Naive thymus-derived CD8-positive, alpha-beta T cell (primary cell): Measurements from ENCODE around the gene TNFRSF17. TPM values are rescaled to one million over a fixed set of nuclear protein-coding genes. Genes with fewer than 3 reads are reported as not detected.
A peak's percentile ranks its signal among the peaks of the same experiment; 100 is the strongest.

Experiments
- ATAC-seq, 2 donors: fragments of 150-1000 bp; cut with Tn5 transposase in 1 of 2; sonication (Bioruptor Pico), chemical (Tn5 transposase) in 1 of 2; 1 replicate in 1 of 2; 2 replicates in 1 of 2; pipeline ENCODE4 v1.10.0; 2021; ENCODE audit warnings: mild to moderate bottlenecking in 2 of 2, moderate library complexity in 2 of 2
- POLR2A ChIA-PET: fragments of 350-600 bp; sonication (Branson Sonifier 250); formaldehyde crosslinking; loops from one replicate; lab custom pipeline; 2021; ENCODE audit warnings: antibody characterized with exemption; lab: Charles Lee
- DNase-seq, 10 donors: peaks; one replicate each; pipeline versions ENCODE4 v3.0.0 to v3.0.0-alpha.2; 2020 to 2022
- H3K27ac Mint-ChIP-seq, 10 donors: one replicate each; pipeline ENCODE4 v1.8.0; 2020 to 2022; ENCODE audit warnings: mild to moderate bottlenecking in 10 of 10, mixed read lengths in 10 of 10, moderate library complexity in 4 of 10, inconsistent platforms in 1 of 10
- H3K27me3 Mint-ChIP-seq, 5 donors: one replicate each; pipeline ENCODE4 v1.8.0; 2021 to 2022; ENCODE audit warnings: mixed read lengths in 5 of 5
- H3K36me3 Mint-ChIP-seq, 3 donors: one replicate each; pipeline ENCODE4 v1.8.0; 2020 to 2022; ENCODE audit warnings: mixed read lengths in 3 of 3, mild to moderate bottlenecking in 2 of 3, inconsistent platforms in 1 of 3
- H3K4me1 Mint-ChIP-seq, 4 donors: one replicate each; pipeline ENCODE4 v1.8.0; 2021 to 2022; ENCODE audit warnings: mixed read lengths in 4 of 4
- H3K4me3 Mint-ChIP-seq, 10 donors: one replicate each; pipeline ENCODE4 v1.8.0; 2020 to 2022; ENCODE audit warnings: mild to moderate bottlenecking in 10 of 10, mixed read lengths in 10 of 10, moderate library complexity in 6 of 10, inconsistent platforms in 1 of 10
- H3K9me3 Mint-ChIP-seq, 9 donors: one replicate each; pipeline ENCODE4 v1.8.0; 2020 to 2022; ENCODE audit warnings: mixed read lengths in 9 of 9, mild to moderate bottlenecking in 3 of 9, inconsistent platforms in 1 of 9, moderate library complexity in 1 of 9
- polyA plus RNA-seq, 3 donors: library from polyadenylated mRNA; unstranded; fragments of 300-500 nt; fragmentation: Illumina TruSeq; gene quantifications; one replicate each; pipeline ENCODE4 v1.2.3, GENCODE V29; 2021
- total RNA-seq, 8 experiments: library from RNA in 2 of 8; stranded (reverse) in 2 of 8; gene quantifications; one replicate each; pipeline ENCODE4 v1.2.3 and lab custom pipeline; 2021 to 2026

Gene TNFRSF17
- total and polyA plus RNA-seq, 5 experiments from 2014 or later: 0.20 to 1.2 (median 0.63) TPM; not detected in 2

DNA sequence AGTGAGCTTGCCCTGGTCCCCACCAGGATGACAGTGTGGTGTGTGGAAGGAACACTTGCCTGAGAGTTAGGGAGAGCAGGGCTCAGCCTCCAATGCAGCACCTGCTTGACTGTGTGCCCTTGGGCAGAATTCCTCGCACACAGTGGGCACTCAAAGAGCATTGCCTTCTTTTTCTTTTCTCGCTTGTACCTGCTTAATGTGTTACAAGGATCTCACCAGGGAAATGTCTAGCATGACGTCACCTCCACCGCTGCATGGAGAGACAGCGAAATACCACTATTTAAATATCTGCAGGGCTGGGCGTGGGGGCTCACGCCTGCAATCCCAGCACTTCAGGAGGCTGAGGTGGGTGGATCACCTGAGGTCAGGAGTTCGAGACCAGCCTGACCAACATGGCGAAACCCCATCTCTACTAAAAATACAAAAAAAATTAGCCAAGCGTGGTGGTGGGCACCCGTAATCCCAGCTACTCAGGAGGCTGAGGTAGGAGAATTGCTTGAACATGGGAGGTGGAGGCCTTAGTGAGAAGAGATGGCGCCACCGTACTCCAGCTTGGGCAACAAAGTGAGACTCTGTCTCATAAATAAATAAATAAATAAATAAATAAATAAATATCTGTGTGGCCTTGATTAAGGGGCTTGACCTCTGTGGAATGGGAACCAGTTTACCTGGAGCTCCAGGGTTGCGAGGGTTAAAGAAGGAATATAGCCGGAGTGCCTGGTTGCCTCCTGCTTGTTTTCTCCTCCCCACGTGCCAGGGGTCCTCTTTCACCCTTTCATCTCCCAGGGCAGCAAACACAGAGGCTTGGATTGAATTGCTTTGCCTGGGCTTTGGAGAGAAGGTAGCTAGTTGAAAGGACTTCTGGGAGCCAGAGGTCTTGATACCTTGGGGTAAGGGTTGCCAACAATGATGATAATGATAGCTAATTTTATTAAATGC lies 27.8 kb downstream of the TNFRSF17 start:
- H3K27ac Mint-ChIP-seq: peak overlapping the region in 2 of 10 donors; percentile 31 to 69
- no peaks in the 10 kb centered on the region for H3K27me3 Mint-ChIP-seq
- no peak for DNase-seq
- POLR2A ChIA-PET: interaction anchor here (0.9 kb wide), 1 partner anchor 16 kb away, joined by 4 read pairs; the partner anchor contains the start of gene SNX29
- peaks cover 0 to 3% (median 2%) of the 10 kb centered on the region in 3 donors for H3K36me3 Mint-ChIP-seq
- peaks cover 11 to 52% (median 20%) of the 10 kb centered on the region in 4 donors for H3K4me1 Mint-ChIP-seq
- H3K9me3 Mint-ChIP-seq: no peaks in the 10 kb centered on the region
- peak overlapping the region in 1 of 10 donors; percentile 10 for H3K4me3 Mint-ChIP-seq
- ATAC-seq: no peak

DNA sequence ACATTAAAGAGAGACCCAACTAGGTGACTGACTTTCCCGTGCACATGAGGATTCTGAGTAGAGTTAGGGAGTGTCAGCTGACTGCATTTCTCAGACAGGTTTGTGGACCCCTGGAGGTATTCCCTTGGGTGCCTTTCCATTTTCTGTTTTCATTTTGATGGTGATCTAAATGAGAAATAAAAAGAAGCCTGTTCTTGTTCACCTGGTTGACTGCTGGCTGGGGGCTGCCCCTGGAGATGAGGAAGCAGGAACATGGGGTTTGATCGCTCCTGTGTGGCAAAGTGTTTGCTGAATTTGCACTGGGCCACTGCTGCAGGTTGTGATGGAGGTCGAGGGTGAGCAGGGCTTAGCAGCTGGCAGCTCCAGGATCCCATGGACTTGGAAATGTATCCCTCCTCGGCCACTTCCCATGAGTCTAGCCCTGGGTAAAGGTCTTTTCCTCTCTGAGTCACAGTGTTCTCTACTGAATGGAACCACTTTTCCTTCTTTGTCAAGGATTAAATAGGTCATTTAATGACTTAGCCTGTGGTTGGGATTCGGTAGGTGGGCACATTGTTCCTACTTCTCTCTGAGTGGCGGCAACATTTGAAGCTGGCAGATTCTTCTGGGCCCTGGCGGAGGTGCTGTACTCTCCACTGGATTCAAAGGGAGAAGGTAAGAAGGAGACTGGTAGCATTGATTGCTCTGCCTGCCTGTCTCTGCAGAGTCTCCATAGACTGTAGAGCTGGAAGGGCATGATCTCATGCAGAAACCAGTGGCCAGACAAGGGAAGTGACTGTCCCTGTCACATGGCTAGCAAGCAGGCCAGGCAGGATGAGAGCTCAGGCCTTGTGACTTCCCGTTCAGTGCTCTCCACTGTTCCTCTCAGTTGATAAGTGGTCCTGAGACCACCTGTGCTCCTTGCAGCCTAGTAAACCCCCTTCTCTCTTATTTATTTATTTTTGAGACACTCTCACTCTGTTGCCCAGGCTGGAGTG lies 29.4 kb downstream of the TNFRSF17 start:
- H3K27me3 Mint-ChIP-seq: no peaks in the 10 kb centered on the region
- H3K4me1 Mint-ChIP-seq: peaks cover 16 to 61% (median 32%) of the 10 kb centered on the region in 4 donors
- peaks cover 0 to 3% (median 2%) of the 10 kb centered on the region in 3 donors for H3K36me3 Mint-ChIP-seq

DNA sequence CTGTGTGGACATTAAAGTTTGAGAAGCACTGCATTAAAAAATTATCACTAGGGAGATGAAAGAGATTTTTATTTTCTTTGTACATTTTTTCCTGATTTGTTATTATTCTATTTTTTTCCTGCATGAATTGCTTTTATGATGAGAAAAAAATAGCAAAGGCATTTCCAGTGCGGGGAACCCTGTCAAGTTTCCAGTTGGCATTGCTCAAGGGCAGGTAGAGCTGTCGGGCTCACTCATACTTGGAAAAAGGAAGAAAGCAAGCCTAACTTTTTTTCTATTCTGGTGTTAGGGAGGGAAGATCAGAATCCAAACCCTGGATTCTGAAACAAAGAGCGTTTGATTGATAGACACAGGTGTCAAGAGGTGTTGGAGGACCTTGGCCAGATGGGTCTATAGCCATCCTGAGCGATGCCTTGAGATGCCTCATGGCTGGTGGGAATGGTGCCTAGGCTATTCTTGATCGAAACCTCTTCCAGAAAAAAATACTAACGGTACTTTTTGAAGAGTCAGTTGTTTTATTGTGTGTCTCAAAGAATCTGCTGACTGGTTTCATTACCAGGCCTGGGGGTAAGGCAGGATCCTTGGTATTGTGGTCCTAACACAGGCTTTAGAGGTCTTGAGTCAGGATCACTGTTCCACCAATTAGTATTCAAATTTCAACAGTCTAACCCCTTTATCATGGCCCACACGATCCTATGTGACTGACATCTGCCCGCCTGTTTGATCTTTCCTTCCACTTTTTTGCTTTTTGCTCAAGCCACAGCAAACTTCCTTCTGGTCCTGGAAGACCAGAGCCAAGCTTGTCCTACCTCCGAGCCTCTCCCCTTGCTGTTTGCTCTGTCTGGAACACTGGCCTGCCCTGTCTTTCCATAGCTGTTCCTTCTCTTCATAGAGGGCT lies 31.7 kb downstream of the TNFRSF17 start:
- no peak for ATAC-seq
- no peak for DNase-seq
- H3K27ac Mint-ChIP-seq: peak overlapping the region in 3 of 10 donors; percentile 18 to 79 (median 36)
- H3K27me3 Mint-ChIP-seq: no peaks in the 10 kb centered on the region
- peaks cover 0 to 16% (median 9%) of the 10 kb centered on the region in 3 donors for H3K36me3 Mint-ChIP-seq
- POLR2A ChIA-PET: interaction anchor here (0.7 kb wide), 1 partner anchor 20 kb away, joined by 4 read pairs; no protein-coding TSS in a partner anchor
- no peaks in the 10 kb centered on the region for H3K9me3 Mint-ChIP-seq
- peaks cover 17 to 55% (median 33%) of the 10 kb centered on the region in 4 donors for H3K4me1 Mint-ChIP-seq
- H3K4me3 Mint-ChIP-seq: no peak overlapping the region

More for the DNA sequence above, 29.4 kb downstream of the TNFRSF17 start:
- Mint-ChIP-seq H3K27ac (peak overlapping the region in 3 of 10 donors; percentile 31 to 53 (median 39)), H3K4me3 (no peak overlapping the region), H3K9me3 (no peaks in the 10 kb centered on the region)
- ATAC-seq (no peak), DNase-seq (no peak)
- POLR2A ChIA-PET: no interaction called here

DNA sequence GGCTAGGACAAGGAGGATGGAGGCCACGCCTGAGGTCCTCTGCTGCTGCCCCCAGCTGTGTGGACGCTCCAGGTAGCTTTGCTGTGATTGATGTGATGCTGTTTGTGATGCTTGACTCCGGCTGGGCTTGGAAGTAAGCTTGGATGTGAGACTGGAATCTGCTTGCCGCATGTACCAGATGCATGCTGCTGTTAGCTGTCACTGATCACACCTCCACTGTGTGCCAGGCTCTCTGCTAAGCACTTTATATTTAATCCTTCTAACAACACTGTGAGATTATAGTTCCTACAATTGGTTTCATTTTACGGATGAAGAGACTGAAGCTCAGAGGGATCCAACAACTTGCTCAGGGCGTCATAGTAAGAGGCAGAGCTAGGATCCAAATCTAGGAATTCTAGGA lies 35.0 kb downstream of the TNFRSF17 start:
- H3K4me3 Mint-ChIP-seq: no peak overlapping the region
- ATAC-seq: no peak
- POLR2A ChIA-PET: interaction anchor here (0.5 to 0.9 kb wide), 4 partner anchors 9 to 713 kb away, joined by 3 to 4 read pairs (median 3); no protein-coding TSS in a partner anchor
- peaks cover 0 to 29% (median 9%) of the 10 kb centered on the region in 3 donors for H3K36me3 Mint-ChIP-seq
- DNase-seq: no peak
- no peaks in the 10 kb centered on the region for H3K9me3 Mint-ChIP-seq
- H3K27ac Mint-ChIP-seq: peak overlapping the region in 5 of 10 donors; percentile 44 to 89 (median 64)
- H3K4me1 Mint-ChIP-seq: peaks cover 14 to 39% (median 29%) of the 10 kb centered on the region in 4 donors
- H3K27me3 Mint-ChIP-seq: no peaks in the 10 kb centered on the region

DNA sequence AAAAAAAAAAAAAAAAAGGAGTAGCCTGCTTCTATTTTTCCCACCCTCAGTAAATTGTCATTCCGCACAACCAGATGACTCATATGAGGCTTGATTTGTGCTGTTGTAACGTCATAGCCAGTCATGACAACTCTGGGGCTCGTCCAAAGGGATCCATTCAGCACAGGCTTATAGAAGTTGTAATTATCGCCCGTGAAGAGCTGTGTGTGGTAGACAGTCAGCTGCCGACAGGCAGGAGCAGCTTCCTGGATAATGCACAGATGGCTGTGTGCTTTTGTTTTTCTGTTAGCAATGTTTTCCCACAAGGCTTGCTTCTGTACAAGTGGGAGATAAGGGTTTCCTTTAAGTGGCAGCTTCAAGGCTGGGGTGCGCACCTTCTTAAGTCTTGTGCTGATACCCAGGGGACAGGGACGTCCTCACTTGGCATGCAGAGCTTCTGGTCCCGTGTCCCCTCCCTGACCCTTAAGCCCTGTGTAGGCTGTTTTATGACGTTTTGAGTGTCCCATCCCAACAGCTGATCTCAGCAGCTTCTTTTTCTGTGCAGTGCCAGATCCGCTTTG lies 37.5 kb downstream of the TNFRSF17 start:
- H3K4me1 Mint-ChIP-seq: peaks cover 11 to 25% (median 19%) of the 10 kb centered on the region in 4 donors
- no peaks in the 10 kb centered on the region for H3K27me3 Mint-ChIP-seq
- no peak for ATAC-seq
- DNase-seq: no peak
- no peak overlapping the region for H3K4me3 Mint-ChIP-seq
- POLR2A ChIA-PET: no interaction called here
- peak overlapping the region in 1 of 10 donors; percentile 62 for H3K27ac Mint-ChIP-seq
- H3K36me3 Mint-ChIP-seq: peaks cover 0 to 32% (median 10%) of the 10 kb centered on the region in 3 donors
- no peaks in the 10 kb centered on the region for H3K9me3 Mint-ChIP-seq

DNA sequence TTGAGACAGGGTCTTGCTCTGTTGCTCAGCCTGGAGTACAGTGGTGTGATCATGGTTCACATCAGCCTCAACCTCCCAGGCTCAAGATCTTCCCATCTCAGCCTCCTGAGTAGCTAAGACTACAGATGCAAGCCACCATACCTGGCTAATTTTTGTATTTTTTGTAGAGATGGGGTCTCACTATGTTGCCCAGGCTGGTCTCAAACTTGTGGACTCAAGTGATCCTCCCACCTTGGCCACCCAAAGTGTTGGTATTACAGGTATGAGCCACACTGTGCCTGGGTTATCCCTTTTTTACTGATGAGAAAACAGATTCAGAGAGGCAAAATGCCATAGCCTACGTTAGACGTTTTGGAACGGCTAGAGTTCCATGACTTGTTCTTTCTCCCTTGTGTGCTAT lies 41.6 kb downstream of the TNFRSF17 start:
- no peak for ATAC-seq
- Mint-ChIP-seq H3K27me3 (no peaks in the 10 kb centered on the region), H3K36me3 (peaks cover 0 to 19% (median 4%) of the 10 kb centered on the region in 3 donors), H3K4me3 (no peak overlapping the region), H3K27ac (peak overlapping the region in 4 of 10 donors; percentile 11 to 30 (median 14)), H3K9me3 (no peaks in the 10 kb centered on the region), H3K4me1 (peaks cover 4 to 26% (median 22%) of the 10 kb centered on the region in 4 donors)
- POLR2A ChIA-PET: interaction anchor here (0.7 kb wide), 1 partner anchor 69 kb away, joined by 3 read pairs; no protein-coding TSS in a partner anchor
- no peak for DNase-seq

DNA sequence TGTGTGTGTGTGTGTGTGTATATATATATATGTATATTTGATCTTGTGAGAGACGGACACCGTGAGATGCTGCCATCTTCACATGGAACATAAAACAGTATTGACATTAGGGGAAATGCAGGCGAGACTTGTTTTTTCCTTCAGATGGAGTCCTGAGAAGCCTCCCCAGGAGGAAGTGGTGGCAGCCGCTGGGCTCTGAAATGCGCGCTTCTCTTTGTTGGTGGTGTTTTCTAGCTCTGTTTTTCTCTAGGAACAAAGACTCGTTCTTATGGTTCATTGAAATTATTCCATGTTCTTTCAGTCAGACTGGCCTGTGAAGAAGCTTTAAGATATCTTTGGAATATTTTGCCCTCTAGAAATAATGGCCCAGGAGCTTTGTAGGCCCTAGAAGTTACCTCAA lies 44.5 kb downstream of the TNFRSF17 start:
- DNase-seq: peak in 5 of 10 donors; percentile 16 to 50 (median 21)
- Mint-ChIP-seq H3K9me3 (no peaks in the 10 kb centered on the region), H3K27me3 (no peaks in the 10 kb centered on the region), H3K4me3 (peak overlapping the region in 8 of 10 donors; percentile 30 to 70 (median 61)), H3K27ac (peak overlapping the region; percentile 76 to 92 (median 90)), H3K36me3 (peaks cover 0 to 6% (median 4%) of the 10 kb centered on the region in 3 donors), H3K4me1 (peaks cover 7 to 36% (median 28%) of the 10 kb centered on the region in 4 donors)
- ATAC-seq: peak; percentile 74 to 84
- POLR2A ChIA-PET: interaction anchor here (0.5 to 2.6 kb wide), 6 partner anchors 9 to 172 kb away, joined by 3 to 14 read pairs (median 4); partner anchors contain the start of genes GSPT1 and SNX29

DNA sequence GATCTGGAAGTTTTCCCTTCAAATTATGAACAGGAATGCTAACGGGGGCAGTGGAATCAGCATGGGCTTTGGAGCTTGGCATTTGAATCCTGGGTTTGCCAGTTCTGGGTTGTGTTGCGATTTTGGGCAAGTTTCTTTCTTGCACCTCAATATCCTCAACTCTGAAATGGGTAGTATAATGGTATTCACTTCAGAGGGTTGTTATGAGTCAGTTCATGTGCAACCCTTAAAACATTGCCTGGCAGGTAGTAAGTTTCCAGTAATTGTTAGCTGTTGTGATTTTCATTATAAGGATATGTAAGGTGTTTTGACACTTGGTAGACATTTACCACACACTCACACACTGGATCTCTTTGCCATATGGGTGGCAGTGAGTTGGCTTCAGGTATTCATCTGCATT lies 44.9 kb downstream of the TNFRSF17 start:
- peak overlapping the region in 8 of 10 donors; percentile 30 to 70 (median 61) for H3K4me3 Mint-ChIP-seq
- ATAC-seq: no peak
- POLR2A ChIA-PET: interaction anchor here (0.5 to 2.6 kb wide), 6 partner anchors 10 to 272 kb away, joined by 3 to 14 read pairs (median 4); partner anchors contain the start of genes GSPT1 and SNX29
- no peaks in the 10 kb centered on the region for H3K27me3 Mint-ChIP-seq
- DNase-seq: no peak
- H3K9me3 Mint-ChIP-seq: no peaks in the 10 kb centered on the region
- peaks cover 7 to 36% (median 28%) of the 10 kb centered on the region in 4 donors for H3K4me1 Mint-ChIP-seq
- H3K36me3 Mint-ChIP-seq: peaks cover 0 to 3% (median 2%) of the 10 kb centered on the region in 3 donors
- H3K27ac Mint-ChIP-seq: peak overlapping the region; percentile 76 to 92 (median 90)

DNA sequence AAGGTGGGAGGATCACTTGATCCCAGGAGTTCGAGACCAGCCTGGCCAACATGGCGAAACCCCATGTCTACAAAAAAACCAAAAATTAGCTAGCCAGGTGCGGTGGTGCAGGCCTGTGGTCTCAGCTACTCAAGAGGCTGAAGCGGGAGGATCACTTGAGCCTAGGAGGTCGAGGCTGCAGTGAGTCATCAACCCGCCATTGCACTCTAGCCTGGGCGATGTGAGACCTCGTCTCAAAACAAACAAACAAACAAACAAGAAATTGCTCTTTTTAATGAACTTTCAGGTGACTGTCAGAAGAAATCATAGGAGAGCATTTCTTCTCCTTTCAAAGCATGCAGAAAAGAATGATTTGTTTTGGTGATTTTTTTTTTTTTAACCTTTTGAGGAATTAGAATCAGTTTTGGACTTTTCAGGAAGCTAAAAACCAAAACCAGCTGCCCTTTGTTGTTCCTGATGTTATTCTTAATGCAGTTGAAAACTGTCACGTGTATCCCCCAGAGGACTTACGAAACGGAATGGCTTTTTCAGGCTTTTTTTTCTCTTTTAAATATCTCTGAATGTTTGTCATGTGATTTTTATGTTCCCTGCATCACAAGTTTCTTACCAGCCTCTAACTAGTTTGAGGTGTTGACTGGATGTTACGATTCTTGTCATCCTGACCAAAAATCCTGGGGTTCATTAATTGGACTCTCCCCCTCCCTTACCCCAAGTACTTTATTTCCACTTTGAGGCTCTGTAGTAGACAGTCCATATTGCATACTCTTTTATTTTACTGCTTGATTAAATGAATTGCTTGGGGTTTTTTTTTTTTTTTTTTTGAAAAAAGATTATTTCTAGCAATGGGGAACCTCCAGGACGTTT lies 45.6 kb downstream of the TNFRSF17 start:
- POLR2A ChIA-PET: interaction anchor here (0.6 to 2.6 kb wide), 4 partner anchors 10 to 272 kb away, joined by 3 to 14 read pairs (median 4); partner anchors contain the start of gene SNX29
- peak in 1 of 2 donors; percentile 39 for ATAC-seq
- Mint-ChIP-seq H3K4me1 (peaks cover 7 to 36% (median 28%) of the 10 kb centered on the region in 4 donors), H3K27me3 (no peaks in the 10 kb centered on the region), H3K9me3 (no peaks in the 10 kb centered on the region), H3K36me3 (peaks cover 0 to 3% (median 0%) of the 10 kb centered on the region in 3 donors), H3K27ac (peak overlapping the region; percentile 76 to 92 (median 89)), H3K4me3 (peak overlapping the region in 9 of 10 donors; percentile 4 to 66 (median 57))
- DNase-seq: no peak

DNA sequence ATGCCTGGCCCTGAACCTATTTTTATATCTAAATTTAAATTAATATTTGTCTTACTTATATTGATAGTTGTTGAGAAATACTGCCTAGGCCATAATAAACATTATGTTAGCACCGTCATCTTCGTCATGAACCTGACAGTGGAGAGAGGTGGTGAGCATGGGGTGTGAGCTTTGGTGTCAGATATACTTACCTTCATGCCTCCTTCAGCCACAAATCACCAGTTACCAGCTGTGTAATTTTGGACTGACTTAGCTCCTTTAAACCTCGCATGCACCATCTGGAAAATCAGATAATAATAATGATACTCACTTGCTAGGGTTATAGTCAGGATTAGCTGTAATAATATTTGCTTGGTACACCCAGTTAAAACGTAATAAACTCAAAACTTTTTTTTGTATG lies 46.6 kb downstream of the TNFRSF17 start:
- H3K4me1 Mint-ChIP-seq: peaks cover 7 to 39% (median 28%) of the 10 kb centered on the region in 4 donors
- no peak overlapping the region for H3K4me3 Mint-ChIP-seq
- H3K27me3 Mint-ChIP-seq: no peaks in the 10 kb centered on the region
- H3K9me3 Mint-ChIP-seq: no peaks in the 10 kb centered on the region
- no peak for ATAC-seq
- H3K27ac Mint-ChIP-seq: peak overlapping the region in 6 of 10 donors; percentile 10 to 92 (median 56)
- POLR2A ChIA-PET: interaction anchor here (0.7 kb wide), 1 partner anchor 11 kb away, joined by 3 read pairs; no protein-coding TSS in a partner anchor
- H3K36me3 Mint-ChIP-seq: peaks cover 0 to 3% (median 0%) of the 10 kb centered on the region in 3 donors
- DNase-seq: no peak
